Limb (tissue), 2 donors: ENCODE measurements around the gene MMADHC.
"Not testable (repeated sequence)": the region's sequence is repeated elsewhere in the genome, so short reads cannot be mapped to it uniquely, and the experiment has no call there.

Experiments used
- DNase-seq, 2 donors: peaks; one replicate each; pipeline ENCODE4 v3.0.0-alpha.2; 2016; ENCODE audit errors: extremely low spot score in 2 of 2

MMADHC gene

GRCh38 chr2:149595056-149595963, 7.7 kb upstream of the MMADHC start:
- DNase-seq: no peak

- no peak for DNase-seq
Measured at GRCh38 chr2:149594411-149594810, 6.8 kb upstream of the MMADHC start.

GRCh38 chr2:149587950-149588487, 444 bp upstream of the MMADHC start:
- no peak for DNase-seq

GRCh38 chr2:149586898-149587219, 716 bp downstream of the MMADHC start:
- no peak for DNase-seq

GRCh38 chr2:149586063-149586462, 1.5 kb downstream of the MMADHC start:
- DNase-seq: no peak

- no peak for DNase-seq
Measured at GRCh38 chr2:149585166-149585885, 2.2 kb downstream of the MMADHC start.

- no peak for DNase-seq
Measured at GRCh38 chr2:149579972-149580882, 7.3 kb downstream of the MMADHC start.

GRCh38 chr2:149577269-149577668, 10.3 kb downstream of the MMADHC start:
- DNase-seq: no peak

GRCh38 chr2:149575752-149576151, 11.8 kb downstream of the MMADHC start:
- DNase-seq: no peak

GRCh38 chr2:149575277-149575676, 12.3 kb downstream of the MMADHC start:
- no peak for DNase-seq

GRCh38 chr2:149573760-149574159, 13.8 kb downstream of the MMADHC start:
- no peak for DNase-seq

GRCh38 chr2:149572102-149572953, 15.2 kb downstream of the MMADHC start:
- no peak for DNase-seq

- DNase-seq: no peak
Measured at GRCh38 chr2:149568138-149568537, 19.4 kb downstream of the MMADHC start.

- DNase-seq: no peak
Measured at GRCh38 chr2:149566652-149567051, 20.9 kb downstream of the MMADHC start.

GRCh38 chr2:149565625-149566024, 21.9 kb downstream of the MMADHC start:
- DNase-seq: not testable (repeated sequence)

- DNase-seq: no peak
Measured at GRCh38 chr2:149564983-149565382, 22.6 kb downstream of the MMADHC start.

GRCh38 chr2:149564097-149564496, 23.5 kb downstream of the MMADHC start:
- no peak for DNase-seq

- DNase-seq: no peak
Measured at GRCh38 chr2:149562324-149562723, 25.3 kb downstream of the MMADHC start.

- peak in 1 of 2 donors; percentile 50 for DNase-seq
Measured at GRCh38 chr2:149561309-149561926, 26.2 kb downstream of the MMADHC start.
